ENCODE results near the gene ELN.

- TF ChIP-seq, protein P1, sequence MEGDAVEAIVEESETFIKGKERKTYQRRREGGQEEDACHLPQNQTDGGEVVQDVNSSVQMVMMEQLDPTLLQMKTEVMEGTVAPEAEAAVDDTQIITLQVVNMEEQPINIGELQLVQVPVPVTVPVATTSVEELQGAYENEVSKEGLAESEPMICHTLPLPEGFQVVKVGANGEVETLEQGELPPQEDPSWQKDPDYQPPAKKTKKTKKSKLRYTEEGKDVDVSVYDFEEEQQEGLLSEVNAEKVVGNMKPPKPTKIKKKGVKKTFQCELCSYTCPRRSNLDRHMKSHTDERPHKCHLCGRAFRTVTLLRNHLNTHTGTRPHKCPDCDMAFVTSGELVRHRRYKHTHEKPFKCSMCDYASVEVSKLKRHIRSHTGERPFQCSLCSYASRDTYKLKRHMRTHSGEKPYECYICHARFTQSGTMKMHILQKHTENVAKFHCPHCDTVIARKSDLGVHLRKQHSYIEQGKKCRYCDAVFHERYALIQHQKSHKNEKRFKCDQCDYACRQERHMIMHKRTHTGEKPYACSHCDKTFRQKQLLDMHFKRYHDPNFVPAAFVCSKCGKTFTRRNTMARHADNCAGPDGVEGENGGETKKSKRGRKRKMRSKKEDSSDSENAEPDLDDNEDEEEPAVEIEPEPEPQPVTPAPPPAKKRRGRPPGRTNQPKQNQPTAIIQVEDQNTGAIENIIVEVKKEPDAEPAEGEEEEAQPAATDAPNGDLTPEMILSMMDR (IDR thresholded peaks at IDR 0.05) = no peak
- TF ChIP-seq POLR2A (IDR thresholded peaks at IDR 0.05) = no peak
Measured at GRCh38 chr7:74032624-74033371, 4.8 kb downstream of the ELN start.
